ENCODE measurements around the gene BACH2.
A peak's percentile ranks its signal among the peaks of the same experiment; 100 is the strongest.

BACH2 gene

DNA sequence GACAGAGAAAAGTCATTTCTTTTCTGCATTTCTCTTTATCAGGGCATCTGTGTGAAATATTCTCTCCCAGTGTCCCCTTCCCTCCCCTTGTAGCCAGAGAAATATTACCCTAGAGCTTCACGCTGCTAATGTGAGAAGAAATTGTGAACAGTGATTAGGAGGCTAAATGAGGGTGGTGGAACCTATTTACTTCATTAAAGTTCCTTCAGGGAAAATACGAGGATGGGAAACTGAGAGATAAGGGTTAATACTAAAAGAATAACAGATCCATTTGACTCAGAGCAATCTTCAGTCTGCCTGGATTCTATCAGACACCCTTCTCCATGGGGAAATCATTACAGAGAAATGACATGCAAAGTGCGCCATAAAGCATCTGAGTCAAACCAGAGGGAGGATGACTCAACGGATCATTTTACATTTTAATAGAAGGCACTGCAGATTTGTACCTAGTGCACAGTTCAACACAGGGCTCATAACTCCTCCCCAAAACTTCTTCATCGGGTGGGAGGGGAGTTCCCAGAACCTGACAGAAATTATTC lies 271.1 kb downstream of the BACH2 start:
- DNase-seq (ENCODE audit: low spot score), result peak; percentile 31

DNA sequence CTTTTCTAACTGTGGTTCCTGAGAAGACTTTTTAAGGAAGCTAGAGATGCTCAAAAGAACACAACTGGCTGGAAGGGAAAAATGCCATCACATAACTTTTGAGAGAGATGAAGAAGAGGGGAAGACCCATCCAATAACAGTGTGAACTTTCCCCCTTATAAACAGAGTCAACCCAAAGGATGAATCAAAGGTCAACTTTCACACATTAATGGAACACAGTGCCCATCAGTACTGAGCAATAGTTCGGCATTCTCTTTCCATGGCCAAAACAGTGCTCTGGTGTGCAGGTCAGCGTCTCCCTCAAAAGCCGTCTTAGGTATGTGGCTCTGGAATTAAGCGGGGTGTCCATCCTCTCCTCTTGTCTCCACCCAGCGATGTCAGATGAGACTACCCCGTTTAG lies 272.0 kb downstream of the BACH2 start:
- DNase-seq (ENCODE audit: low spot score), result no peak

DNA sequence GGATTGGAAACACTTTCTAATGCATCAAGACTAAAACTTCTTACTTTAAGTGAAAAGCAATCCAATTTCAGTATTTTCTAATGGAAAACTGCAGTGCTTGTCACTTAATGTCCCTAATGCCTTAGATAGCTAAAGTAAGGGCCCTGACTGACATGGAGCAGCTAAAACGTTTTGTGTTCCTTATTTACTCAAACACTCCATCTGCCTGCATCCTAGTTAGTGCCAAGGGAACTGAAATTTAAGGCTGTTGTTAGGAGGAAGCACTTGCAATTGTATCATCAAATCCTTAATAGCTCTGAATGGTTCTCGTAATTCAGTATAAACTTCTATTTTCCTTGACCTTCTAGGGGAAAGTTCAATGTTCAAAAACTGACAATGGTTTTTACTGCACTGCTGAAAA lies 274.9 kb downstream of the BACH2 start:
- DNase-seq (ENCODE audit: low spot score), result no peak

DNA sequence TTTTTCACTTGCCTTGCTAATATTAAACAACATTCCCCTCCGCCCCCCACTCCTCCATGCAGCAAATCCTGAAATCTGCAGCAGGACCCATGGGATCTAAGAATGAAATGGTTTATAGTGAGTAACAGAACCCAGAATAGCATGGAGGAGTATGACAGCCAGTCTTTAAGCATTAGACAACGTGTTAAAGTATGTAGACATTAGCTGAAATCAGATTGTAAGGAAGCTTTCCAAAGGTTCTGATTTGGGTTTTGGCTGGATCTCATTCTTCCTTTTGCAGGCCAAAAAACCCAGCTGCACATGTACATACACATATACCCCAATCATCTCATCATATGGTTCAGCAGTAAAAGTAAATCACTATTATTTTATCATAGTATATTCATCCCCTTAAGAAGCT lies 275.9 kb downstream of the BACH2 start:
- no peak for DNase-seq (ENCODE audit: low spot score)

DNA sequence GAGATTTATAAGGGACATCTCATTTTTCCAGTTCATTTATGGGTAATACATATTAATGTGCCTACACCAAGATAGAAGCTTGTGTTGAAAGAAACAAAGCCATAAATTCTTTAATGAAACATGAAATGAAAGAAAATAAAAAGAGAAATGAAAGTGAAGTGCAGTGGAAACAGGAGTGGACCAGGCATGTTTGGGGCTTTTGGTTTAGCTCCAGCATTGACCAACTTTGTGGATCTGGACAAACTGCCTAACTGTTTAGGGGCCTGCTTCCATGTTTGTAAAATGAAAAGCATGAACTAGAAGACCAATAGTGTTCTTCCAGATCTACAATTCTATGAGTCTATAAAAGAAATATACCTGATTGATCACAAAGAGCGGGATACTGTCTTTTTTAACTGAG lies 277.4 kb downstream of the BACH2 start:
- DNase-seq (ENCODE audit: low spot score), result no peak

DNA sequence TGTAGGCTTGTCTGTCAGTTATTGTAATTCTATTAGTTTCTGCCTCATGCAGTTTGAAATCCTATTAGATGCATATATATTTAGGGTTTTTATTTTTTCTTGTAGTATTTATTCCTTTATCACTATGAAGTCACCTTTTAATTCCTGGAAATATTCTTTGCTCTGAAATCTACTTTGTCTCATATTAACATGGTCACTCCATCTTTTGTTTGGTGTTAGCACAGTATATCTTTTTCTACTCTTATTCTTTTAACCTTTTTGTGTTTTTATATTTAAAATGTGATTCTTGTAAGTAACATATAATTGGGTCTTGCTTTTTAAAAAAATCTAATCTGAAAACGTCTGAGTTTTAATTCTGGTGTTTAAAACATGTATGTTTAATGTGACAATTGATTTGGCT lies 280.8 kb downstream of the BACH2 start:
- DNase-seq (ENCODE audit: low spot score), result no peak

DNA sequence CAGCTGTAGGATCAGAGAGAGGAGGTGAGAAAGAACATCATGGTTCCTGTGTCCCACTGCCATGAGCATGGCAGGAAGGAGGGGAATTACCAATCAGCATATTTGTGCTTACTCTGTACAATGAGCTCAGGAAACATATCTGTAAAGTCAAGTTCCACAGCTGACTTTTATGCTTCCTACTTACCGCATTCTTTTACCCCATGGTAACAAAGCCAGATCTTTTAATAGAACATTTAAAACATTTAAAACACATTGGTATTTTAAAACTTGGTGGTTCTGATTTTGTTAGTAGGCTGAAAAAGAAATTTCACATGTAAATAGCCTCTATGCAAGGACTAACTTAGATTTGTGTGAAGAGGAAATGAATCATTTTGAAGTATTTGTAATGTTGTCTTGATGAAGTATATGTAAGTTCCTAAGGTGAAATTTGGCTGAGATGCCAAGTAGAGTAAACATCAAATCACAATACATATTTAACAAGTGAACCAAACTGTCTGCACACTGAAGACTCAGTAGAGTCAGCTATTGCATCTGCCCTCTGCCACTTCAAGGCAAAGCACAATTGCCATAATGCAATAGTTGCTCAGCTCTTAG lies 287.6 kb downstream of the BACH2 start:
- DNase-seq (ENCODE audit: low spot score), result no peak

DNA sequence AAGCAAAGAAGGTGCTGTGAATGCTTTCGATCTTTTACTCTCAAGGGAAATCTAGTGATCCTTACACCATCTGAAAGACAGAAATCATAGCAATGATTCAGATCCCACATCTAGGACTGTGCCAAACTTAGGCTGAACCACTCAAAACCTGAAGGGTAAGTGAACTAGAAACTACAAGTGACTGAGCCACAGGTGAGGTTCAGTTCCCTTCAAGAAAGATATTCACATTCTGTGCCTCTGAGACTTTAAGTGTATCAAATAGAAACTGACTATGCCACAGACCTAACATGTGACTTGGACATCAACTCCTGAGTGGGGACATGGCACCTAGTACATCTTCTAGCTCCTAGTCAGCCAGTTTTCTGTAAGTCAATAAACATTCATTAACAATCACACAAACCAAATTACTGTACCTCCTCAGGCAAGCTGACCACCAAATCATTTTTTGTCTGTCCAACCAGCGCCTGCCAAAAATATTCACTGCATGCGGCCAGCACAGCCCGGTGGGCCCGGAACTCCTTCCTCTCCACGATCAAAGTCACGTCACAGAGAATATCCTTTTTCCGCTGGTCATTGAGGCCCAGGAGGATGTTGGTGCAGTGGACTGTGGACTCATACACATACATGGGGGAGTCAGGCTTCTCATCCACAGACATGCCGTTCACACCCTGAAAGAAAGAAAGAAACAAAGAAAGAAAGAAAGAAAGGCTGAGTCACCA lies 288.3 kb downstream of the BACH2 start:
- DNase-seq (ENCODE audit: low spot score), result no peak

DNA sequence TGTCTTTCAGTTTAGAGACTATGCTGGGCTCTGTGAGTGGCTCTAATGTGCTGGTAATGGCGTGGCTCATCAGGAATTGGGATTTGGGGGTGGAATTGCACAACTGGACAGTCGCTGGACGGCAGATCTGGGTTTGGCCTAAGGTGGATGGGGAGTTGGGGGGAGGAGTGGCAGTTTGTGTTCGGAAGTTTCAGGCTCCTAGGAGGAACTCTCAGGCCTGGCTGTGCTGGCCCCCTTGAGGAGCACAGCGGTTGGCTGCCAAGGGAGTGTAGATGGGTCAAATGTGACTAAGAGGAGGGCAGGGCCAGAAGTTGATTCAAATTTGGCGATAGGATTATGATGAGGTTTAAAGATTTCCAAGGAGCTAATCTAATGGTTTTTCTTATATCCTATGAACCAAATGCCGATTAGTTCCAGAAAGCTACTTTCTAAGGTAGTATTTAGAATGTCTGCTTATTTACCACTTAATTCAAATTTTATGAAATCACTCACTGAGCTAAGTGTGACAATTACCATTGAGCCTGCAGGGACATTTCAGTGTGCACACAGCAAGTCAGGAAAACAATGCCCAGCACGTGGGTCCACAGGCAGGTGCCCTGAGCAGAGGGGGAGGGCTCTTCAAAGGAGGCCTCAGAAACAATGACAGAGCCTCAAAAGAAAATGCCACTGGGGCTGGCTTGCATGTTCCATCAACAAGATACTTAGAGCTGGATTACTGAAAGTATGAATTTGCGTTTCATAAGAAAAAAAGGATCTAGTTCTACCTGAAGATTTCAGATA lies 291.4 kb downstream of the BACH2 start:
- DNase-seq (ENCODE audit: low spot score), result no peak

DNA sequence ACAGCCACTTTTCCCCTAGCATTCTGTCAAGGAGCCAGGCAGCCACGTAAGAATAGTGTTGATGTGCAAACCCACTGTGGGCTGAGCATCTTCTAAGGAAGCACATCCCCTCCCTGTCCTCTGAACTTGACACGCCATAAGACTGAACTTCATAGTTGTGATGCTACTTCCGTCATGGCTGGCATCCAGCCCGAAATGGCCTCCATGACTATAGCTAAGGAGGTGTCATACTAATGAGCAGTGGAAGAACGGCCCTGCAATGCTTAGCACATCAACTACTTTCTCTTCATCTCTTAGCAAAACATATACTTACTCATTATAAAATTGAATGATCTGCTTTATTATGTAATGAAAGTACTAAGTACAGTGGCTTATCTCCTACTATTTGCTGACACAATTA lies 292.1 kb downstream of the BACH2 start:
- DNase-seq (ENCODE audit: low spot score), result no peak

DNA sequence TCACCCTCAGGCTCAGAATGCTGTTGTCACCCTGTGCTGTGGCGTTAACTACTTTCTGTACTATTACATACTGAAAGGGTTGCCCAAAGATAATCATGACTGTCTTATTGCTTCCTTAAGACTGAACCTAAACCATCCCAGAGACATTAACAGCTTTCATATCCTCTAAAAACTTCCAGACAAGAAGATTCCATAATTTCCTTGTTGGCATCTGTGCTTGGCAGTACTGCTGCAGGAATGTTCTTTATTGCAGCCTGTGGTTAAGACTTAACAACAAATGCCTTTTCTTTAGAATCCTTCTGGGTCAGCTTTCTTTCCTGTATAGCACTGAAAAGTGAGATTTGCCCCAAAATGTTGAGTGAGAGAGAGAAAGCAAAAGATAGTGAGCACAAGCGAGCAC lies 292.7 kb downstream of the BACH2 start:
- DNase-seq (ENCODE audit: low spot score), result no peak

DNA sequence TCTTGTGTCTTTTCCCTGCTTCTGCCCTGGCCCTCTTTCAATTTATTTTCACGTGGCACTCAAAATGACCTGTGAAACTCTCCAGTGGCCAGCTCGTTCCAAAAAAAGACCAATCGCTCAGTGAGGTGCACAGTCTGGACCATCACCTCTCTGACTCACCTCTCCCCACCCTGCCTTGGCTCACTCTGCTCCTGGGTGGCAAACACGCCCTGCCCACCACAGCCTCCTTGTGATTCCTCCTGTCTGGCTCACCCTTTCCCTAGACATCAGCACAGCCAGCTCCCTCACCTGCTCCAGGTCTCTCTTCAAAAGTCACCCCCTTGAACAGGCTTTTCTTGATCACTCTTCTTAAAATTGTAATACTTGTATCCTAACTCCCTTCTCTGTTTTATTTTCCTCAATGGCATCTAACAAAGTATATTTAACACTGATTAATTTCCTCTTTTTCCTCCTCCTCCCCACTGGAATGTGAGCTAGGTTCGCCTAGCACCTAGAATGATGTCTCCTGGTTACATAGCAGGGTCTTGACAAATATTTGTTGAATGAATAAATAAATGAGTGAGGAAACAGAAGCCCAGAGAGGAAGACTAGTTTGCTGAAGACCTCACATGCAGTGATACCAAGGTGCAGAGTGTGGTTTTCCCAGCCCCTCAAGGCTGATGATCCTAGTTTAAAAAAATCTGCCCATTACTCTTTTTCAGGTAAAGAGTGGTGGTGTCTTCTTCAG lies 293.4 kb downstream of the BACH2 start:
- DNase-seq (ENCODE audit: low spot score), result no peak

DNA sequence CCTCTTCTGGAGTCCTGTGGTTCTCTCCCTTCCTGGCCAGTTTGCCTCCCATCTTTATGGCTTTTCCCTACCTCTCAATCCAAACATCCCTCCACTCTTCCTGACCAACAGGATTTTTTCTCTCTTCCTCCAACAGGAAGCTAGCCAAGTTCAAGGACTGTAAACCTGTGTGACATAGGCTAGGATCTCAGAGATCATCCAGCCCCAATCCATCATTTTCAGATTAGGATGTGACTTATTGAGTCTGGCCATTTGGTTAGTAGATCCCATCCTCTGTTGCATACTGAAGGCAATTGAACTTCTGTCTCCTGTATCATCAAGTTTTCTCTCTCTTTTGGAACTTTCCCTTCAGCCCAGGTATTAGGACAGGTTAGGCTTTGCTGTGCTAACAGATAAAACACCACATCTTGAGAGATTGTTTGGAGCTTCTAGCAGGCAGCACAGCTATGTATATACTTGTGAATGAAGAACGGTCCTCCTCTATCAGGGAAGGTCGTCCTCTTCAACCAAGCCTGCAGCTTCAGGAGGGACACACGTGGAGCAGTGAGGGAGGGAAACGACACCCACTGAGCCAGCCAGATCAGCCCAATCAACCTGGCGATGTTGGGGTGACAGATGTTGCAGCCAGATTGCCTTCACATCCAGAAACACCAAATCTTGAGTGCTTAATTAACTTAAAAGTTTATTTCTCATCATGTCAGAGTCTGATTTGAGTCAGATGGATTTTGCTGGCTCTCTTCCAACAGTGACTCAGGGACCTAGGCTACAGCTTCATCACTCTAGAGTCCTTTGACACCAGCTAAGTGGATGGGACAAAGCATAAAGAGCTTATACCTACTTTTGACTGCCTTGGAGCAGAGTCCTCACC lies 295.5 kb downstream of the BACH2 start:
- no peak for DNase-seq (ENCODE audit: low spot score)

DNA sequence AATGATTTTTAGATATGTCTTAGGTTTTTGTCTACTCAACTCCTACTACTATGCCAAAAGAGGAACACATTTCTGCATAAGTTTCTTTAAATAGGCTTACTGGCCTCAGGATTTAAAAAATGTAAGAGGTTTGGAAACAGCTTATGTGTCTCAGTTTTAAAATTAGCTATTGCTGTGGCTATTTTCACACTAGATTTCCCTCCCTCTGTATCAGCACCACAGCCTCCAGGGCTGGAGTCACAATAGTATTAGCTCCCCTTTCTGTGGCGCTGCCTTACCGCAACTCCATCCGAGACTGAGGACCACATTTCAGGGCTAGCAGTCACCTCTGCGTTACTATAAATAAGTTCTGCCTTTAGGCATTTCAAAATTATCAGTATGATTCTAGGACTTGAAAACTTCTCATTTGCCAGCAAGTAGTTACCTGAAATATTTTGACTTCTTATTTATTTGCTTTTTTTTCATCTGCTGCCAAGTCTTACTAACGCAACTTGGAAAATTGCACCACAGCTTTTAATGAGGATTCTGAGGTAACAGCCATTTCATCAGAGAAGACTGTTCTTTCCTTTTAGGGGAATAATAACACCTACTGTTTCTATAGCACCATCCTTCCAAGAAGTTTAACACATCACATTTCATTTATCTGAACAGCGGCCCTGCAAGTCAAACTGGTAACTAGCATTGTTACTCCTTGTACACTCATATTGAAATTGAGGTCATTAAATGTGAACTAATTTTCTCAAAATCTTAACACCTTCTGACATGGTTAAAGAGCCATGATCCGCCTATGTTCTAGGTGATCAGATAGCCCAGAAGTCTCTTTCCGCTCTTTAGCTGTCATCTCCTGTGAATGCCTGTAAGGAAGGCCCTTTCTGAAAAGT lies 296.5 kb downstream of the BACH2 start:
- no peak for DNase-seq (ENCODE audit: low spot score)

DNA sequence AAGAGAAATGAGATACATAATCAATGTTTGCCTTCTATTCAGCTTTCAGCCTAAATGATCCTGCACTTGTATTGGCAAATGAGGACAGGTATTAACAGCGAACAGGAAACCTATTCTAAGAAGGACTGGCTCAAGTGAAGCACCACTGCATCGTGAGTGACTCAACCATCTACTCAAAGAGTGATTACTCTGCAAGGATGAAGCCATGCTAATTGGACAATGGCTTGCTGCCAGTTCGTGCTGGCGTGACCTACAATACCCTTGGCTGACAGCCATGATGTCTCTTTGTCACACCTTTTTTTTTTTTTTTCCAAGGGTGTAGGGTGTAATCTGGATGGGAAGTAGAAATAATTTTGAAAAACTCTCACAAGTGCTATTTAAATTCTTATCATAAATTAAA lies 297.5 kb downstream of the BACH2 start:
- DNase-seq (ENCODE audit: low spot score), result peak; percentile 0

DNA sequence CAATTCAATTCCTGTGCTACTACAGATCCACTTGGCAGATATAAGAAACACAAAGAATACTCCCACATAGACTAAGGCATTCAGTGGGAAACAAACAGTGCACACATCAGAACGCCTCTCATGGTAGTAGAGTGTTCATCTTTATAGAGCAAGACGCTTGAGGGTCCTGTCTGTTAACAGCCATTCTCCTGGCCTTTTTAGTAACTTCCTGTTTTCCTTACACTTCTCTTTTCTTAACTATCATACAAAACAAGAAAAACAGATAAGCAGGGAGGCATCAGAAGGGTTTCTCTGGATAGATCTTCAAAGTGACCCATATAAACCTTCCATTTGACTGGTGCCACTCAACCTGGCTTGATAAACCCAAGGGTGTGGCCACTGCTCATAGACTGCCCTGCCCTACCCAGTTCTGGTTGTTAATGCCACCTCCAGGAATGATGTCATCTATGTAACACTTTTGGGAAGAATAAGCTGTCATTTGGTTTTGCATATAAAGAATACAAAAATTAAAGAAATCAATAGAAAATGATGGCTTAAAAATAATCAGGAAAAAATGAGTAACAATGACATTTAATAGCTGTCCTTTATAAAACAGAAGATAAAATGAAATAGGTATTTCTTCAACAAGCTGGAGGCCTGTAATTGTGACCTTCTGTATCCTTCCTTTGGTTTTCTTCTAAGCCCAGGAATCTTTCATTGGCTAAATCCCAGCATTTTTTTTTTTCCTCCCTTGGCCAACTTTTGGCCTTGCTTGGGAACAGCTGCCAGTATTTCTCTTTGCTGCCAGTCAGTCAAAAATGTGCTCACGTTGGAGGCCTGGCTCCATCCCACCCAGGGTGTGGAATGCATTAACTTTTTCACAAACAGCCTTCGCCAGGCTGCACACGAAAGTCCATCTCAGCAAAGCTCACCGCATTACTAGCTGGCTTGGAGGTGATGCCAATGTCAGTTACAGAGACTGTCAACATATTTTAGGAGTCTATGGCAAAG lies 298.9 kb downstream of the BACH2 start:
- DNase-seq (ENCODE audit: low spot score), result peak; percentile 3

DNA sequence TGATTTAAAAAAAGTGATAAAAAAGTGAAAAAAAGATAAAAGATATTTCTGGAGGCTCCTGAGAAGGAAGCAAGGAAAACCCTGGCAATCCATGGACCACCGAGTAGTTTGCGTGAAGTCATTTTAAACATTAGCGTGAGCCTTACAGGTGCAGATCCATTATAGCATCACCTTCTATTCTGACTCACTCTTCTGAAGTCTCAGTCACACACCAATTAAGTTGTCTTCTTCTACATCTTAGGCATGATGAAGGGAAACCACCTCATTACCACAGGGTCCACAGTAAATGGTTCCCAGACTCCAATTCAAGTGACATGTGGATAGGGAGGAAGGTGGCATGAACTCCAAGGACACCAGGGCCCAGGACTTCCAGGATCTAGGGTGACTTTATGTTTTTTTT lies 303.2 kb downstream of the BACH2 start:
- DNase-seq (ENCODE audit: low spot score), result no peak

DNA sequence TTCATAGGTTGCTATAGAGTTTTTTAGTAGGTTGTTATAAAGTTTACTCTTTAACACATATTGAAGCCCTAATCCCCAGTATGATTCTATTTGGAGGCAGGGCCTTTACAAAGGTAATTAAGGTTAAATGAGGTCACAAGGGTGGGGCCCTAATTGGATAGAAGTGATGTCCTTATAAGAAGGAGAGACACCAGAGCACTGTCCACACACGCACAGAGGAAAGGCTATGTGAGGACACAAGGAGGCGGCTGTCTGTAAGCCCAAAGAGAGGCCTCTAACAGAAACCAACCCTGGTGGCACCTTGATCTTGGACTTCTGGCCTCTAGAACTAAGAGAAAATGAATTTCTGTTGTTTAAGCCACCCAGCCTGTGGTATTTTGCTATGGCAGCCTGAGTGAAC lies 303.8 kb downstream of the BACH2 start:
- no peak for DNase-seq (ENCODE audit: low spot score)

DNA sequence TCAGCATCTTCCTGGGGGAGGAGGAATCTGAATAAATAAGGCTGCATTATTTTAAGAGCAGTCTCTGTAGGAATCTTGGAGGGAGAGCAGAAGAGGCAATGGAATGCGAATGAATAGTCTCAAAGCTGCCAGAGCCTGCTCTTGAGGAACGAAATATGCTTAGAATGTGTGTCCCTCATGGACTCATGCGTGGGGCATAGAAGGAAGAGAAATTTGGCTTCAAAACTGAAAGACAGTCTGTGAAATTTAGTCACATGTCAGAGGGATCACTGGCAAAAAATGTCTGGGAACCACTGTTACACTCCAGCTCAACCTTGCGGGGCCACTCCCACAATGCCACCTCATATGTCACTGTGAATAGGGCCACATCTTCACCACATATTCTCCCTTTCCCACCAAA lies 306.9 kb downstream of the BACH2 start:
- no peak for DNase-seq (ENCODE audit: low spot score)
